GM19238 (cell line): ENCODE measurements around the gene HECTD3.
A peak's percentile ranks its signal among the peaks of the same experiment; 100 is the strongest.
"Not testable (repeated sequence)": the region's sequence is repeated elsewhere in the genome, so short reads cannot be mapped to it uniquely, and the experiment has no call there.

Experiments
- DNase-seq: peaks from one replicate; pipeline ENCODE4 v3.0.0; 2011; ENCODE audit warnings: low spot score; ENCODE audit not compliant: insufficient read length

HECTD3 gene

DNA sequence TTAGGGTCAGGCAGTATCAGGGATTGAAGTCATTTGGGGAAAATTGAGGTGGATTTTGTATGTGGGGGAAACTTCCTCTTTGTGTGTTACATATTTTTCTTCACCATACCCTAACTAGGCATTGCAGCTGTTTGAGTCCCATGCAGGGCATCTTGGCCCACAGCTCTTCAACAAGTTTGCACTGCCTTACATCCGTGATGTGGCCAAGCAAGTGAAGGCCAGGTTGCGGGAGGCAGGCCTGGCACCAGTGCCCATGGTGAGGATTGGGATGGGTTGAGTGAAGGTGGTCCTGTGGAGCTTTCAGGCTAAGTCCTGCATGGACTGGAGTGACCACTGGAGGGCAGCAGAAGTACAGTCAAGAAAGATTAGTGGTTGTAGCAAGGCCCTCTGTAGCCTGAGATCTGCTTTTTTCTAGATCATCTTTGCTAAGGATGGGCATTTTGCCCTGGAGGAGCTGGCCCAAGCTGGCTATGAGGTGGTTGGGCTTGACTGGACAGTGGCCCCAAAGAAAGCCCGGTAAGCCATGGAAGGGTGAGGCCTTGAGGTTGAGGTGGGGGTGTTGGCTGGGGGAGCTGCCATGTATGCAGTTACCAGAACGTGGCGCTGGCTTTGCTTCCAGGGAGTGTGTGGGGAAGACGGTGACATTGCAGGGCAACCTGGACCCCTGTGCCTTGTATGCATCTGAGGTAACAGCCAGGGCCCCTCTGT lies 3.4 kb upstream of the HECTD3 start:
- DNase-seq: peak; percentile 52

- no peak for DNase-seq
Observed at GRCh38 chr1:45013551-45014209, 2.6 kb upstream of the HECTD3 start.

DNA sequence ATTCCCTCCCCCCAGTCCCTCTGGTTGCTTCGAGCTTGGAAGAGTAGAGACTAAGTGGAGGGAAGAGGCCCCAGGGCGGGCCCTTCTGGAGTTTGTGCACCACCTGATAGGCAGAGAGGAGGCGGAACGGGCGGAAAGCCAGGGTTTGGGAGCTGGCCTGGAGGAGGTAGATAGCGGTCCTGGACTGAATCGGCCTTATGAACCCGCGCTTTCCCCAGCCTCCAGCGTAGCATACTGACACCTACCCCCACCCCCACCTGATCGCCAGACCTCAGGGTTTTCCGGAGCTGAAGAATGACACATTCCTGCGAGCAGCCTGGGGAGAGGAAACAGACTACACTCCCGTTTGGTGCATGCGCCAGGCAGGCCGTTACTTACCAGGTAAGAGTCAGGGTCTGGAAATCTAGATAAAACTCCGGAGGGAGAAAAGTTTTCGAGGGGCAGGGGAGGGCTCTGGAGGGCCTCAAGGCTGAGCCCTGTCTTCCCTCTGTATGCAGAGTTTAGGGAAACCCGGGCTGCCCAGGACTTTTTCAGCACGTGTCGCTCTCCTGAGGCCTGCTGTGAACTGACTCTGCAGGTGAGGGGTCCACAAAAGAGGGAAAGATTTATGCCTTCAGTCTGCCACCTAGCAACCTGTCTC lies 1.6 kb upstream of the HECTD3 start:
- DNase-seq: no peak

GRCh38 chr1:45011837-45012638 lies 914 bp upstream of the HECTD3 start, which contains the start of gene UROD:
Gene UROD, plus strand, starts transcription at chr1:45012254. Its CDS starts 12 bp downstream, at chr1:45012266.
- DNase-seq: peak; percentile 90

GRCh38 chr1:45009956-45010854 lies 919 bp downstream of the HECTD3 start:
- no peak for DNase-seq

DNA sequence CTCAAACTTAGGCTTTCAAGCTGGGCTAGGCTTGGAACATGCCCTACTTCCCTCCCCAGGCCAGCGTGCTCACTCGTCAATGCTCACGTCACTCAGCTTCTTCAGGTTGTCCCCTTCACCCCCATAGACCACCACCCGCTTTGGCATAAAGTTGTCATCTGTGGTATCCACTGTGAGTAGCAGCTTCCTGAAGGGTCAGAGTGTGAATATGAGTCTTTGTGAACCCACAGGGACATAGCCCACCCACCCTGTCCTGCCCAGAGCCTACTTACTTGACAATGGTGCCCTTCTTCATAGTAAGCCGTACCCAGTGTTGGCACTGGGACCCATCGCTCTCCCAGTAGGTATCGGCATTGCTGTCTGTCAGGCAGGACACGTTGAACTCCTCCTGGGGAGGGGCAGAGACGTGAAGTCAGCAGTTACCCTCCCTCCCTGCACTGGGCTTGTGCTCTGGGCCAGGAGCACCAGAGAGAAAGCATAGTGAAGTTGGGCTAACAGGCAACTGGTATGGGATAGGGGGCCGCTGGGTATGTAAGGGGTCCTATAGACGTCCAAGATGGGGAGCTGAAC lies 1.7 kb downstream of the HECTD3 start:
- DNase-seq: no peak

DNA sequence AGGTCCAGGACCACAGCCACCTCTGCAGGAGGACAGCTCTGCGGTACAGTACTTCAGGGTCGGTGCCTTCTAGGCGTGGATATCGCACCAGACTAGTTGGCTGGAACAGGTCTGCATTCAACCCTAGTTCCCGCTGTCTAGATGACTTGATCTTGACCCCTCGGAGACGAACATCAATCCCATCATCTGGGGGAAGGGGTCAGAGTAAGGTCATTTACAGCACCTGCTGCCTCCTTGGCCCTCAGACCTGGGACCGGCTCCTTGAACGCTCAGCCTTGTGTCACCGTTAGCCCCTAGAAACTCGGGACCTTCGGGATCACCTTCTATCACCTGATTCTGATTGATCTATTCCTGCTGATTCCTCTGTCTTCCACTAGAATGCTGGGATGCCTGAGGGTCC lies 2.6 kb downstream of the HECTD3 start:
- DNase-seq: no peak

DNA sequence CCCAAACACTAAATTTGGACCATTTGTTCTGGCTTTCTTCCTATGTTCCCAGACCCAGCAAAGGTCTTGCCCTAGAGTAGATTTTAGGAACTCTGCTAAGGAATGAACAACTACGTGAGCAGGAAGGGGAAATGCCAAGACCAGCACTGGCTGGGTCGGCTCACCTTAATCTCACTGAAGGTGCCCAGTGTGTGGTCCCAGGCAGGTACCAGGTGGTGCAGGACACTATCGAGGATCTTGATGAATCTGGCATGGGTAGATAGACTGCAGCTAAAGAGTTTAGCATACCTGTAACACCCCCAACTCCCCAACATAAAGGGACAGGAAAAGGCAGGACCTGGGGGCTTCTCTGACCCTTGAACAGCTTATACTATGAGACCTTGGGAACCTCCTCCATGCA lies 3.0 kb downstream of the HECTD3 start:
- DNase-seq: no peak

DNA sequence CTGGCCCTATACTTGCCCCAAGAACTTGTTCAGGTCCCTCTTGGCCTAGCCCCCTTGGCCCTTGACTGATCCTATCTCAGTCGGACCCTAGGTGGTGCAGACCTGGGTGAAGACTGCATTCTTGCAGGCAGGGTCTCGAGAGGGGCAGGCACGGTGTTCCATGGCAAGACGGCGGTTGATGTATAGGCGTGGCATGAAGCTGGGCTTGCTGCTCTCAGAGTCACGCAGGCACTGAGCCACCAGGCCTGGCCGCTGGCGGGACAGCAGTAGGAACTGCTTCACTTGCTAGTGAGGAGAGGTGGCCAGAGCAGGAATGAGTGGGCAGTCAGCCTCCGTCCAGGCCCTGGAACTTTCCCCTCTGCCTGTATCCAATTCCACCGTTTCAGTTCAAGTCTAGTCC lies 3.8 kb downstream of the HECTD3 start:
- DNase-seq: no peak

DNA sequence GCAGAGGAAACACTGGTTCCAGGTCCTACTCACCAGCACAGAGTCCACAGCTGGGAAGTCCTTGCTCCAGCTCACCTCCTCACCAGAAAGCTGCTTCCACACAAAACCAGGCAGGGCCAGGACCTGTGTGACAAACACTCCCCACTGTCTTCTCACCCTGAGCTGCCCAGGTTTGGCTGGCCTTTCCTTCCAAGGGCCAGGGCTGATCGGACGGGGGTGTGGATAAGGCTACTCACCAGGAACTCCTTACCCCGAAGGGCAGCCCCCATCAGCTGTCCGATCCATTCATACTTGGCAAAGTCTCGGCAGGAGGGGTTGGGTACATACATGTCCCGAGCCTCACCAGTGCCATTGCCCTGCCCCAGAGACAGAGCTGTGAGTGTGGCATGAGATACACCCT lies 5.4 kb downstream of the HECTD3 start:
- DNase-seq: no peak

GRCh38 chr1:45004281-45004920 lies 6.7 kb downstream of the HECTD3 start:
- DNase-seq: no peak

- no peak for DNase-seq
Observed at GRCh38 chr1:45003741-45004140, 7.4 kb downstream of the HECTD3 start.

GRCh38 chr1:45002650-45003645 lies 8.2 kb downstream of the HECTD3 start:
- no peak for DNase-seq

DNA sequence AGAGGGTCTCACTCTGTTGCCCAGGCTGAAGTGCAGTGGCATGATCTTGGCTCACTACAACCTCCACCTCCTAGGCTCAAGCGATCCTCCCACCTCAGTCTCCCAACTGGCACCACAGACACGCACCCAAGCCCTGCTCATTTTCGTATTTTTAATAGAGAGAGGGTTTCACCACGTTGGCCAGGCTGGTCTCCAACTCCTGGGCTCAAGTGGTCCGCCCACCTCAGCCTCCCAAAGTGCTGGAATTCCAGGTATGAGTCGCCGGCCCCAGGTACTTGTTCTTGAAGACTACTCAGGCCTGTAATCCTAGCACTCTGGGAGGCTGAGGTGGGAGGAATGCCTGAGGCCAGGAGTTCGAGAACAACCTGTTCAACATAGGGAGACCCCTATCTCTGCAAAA lies 9.5 kb downstream of the HECTD3 start:
- not testable (repeated sequence) for DNase-seq

DNA sequence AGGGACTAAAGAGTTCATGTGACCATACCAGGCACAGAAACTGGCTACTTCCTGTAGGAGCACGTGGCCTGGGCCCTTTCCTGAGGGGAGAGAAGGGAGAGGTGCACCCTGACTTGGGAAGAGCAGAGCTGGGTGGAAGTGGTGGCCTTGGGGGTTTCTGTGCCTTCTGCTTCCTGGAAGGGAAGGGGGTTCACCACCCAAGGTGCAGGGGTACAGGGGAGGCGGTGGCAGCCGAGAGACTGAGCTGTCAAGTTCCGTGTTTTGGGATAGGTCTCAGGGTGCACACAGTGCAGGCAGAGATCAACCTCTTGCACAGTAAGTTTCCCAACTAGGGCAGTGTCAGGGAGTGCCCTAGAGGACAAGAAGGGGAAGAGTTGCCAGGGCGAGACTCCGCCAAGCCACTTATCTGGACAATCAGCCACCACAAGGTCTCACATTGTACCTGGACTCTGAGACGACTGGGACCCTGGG lies 10.1 kb downstream of the HECTD3 start:
- DNase-seq: no peak

DNA sequence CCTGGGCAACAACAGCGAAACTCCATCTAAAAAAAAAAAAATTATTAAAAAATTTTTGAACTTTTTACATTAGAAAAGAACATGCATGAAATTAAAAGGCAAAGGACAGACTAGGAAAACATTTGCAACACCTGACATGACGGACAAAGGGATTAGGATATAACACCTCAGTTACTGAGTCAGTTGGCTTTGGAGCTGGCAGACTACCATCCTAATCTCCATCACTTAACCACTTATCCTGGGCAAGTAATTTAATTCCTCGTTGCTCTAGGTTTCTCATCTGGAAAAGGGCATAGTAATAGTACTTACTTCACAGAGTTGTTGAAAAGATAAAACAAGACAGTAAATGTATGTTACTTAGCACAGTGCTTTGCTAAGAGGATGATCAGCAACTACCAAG lies 11.9 kb downstream of the HECTD3 start:
- DNase-seq: no peak

- no peak for DNase-seq
Observed at GRCh38 chr1:44995467-44996238, 15.5 kb downstream of the HECTD3 start.
